DOHH2 (cell line): Measurements from ENCODE around the gene ACTN3.

Experiments used
- H3F3A ChIP-seq: fragments of 200-600 bp; sonication (generic), shearing (Covaris generic); 2 replicates; pipeline ENCODE4 v1.6.0; 2016; ENCODE audit warnings: antibody characterized with exemption, mild to moderate bottlenecking; ENCODE audit not compliant: control insufficient read depth, insufficient read depth
- H3K27ac ChIP-seq: fragments of 200-600 bp; sonication (generic); 2 replicates; pipeline ENCODE4 v1.5.1; 2014; ENCODE audit warnings: low read depth, mild to moderate bottlenecking, low read length, moderate library complexity
- H3K27me3 ChIP-seq: fragments of 200-600 bp; sonication (generic); 2 replicates; pipeline ENCODE4 v1.6.1; 2014; ENCODE audit warnings: mild to moderate bottlenecking, low read length, mixed read lengths; ENCODE audit not compliant: control insufficient read depth
- H3K36me3 ChIP-seq: fragments of 200-600 bp; sonication (generic); 2 replicates; pipeline ENCODE4 v1.6.1; 2014; ENCODE audit warnings: mild to moderate bottlenecking, low read length, moderate library complexity, mixed read lengths; ENCODE audit not compliant: control insufficient read depth
- H3K4me1 ChIP-seq: fragments of 200-600 bp; sonication (generic); 2 replicates; pipeline ENCODE4 v1.6.1; 2014; ENCODE audit warnings: mild to moderate bottlenecking, low read length, mixed read lengths; ENCODE audit not compliant: control insufficient read depth
- H3K4me2 ChIP-seq: fragments of 200-600 bp; sonication (generic); 2 replicates; pipeline ENCODE4 v1.6.0; 2014; ENCODE audit warnings: mild to moderate bottlenecking, low read length, moderate library complexity
- H3K4me3 ChIP-seq: fragments of 200-600 bp; sonication (generic); 2 replicates; pipeline ENCODE4 v1.5.1; 2014; ENCODE audit warnings: mild to moderate bottlenecking, low read length, mixed read lengths
- H3K79me2 ChIP-seq: fragments of 200-600 bp; sonication (generic); 2 replicates; pipeline ENCODE4 v1.6.1; 2014; ENCODE audit warnings: mild to moderate bottlenecking, low read length, mixed read lengths; ENCODE audit not compliant: control insufficient read depth
- H3K9me2 ChIP-seq: fragments of 200-600 bp; sonication (generic); replicated peaks from 2 replicates; pipeline ENCODE4 v1.6.1; 2014; ENCODE audit warnings: mild to moderate bottlenecking, low read length, mixed read lengths; ENCODE audit not compliant: control insufficient read depth
- H3K9me3 ChIP-seq: fragments of 200-600 bp; sonication (generic); 2 replicates; pipeline ENCODE4 v1.6.1; 2014; ENCODE audit warnings: antibody characterized with exemption, low read length, mixed read lengths; ENCODE audit not compliant: control insufficient read depth, insufficient read depth
- H4K20me1 ChIP-seq: fragments of 200-600 bp; sonication (generic); 2 replicates; pipeline ENCODE4 v1.6.0; 2014; ENCODE audit warnings: low read depth, mild to moderate bottlenecking, antibody characterized with exemption, low read length, moderate library complexity; ENCODE audit not compliant: control insufficient read depth, insufficient read depth
- EZH2phosphoT487 ChIP-seq: fragments of 200-600 bp; sonication (generic); IDR thresholded peaks from 2 replicates; pipeline ENCODE4 v1.6.1; 2017; ENCODE audit warnings: borderline replicate concordance, mild to moderate bottlenecking, antibody characterized with exemption, low read length, moderate library complexity, mixed read lengths
- TF ChIP-seq, protein P1 (sequence below): fragments of 200-600 bp; sonication (generic); IDR thresholded peaks from one replicate; pipeline ENCODE4 v1.5.1; 2014; ENCODE audit warnings: antibody characterized with exemption, mild to moderate bottlenecking, low read depth, low read length; ENCODE audit not compliant: poor library complexity, severe bottlenecking

Gene ACTN3

DNA sequence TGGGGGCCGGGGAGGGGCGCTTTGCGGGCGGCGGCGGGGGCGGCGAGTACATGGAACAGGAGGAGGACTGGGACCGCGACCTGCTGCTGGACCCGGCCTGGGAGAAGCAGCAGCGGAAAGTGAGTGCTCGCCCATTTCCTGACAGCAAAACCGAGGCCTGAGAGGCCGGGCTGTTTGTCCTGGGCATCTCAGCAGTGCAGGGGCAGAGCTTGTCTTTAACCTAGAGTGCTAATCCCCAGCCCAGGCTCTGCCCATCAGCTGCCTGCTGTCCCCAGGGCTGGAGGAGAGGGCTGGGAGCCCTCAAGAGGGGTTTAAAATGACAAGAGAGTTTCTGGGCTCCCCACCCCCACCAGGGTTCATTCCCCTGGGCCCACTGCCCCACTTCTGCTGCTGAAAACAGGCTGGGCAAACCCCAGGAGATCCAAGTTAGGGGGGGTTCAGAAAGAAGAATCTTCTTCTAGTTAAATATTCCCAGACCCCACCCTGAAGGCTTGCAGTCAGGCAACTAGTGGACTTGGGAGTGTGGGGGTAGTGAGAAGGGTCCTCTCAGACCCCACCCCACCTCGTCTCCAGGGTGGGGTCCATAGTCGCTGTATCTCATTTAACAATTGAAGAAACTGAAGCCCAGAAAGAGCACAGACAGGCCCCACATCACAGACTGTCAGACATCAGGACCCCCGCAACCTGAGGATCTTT lies 411 bp downstream of the ACTN3 start:
- TF ChIP-seq, protein P1, sequence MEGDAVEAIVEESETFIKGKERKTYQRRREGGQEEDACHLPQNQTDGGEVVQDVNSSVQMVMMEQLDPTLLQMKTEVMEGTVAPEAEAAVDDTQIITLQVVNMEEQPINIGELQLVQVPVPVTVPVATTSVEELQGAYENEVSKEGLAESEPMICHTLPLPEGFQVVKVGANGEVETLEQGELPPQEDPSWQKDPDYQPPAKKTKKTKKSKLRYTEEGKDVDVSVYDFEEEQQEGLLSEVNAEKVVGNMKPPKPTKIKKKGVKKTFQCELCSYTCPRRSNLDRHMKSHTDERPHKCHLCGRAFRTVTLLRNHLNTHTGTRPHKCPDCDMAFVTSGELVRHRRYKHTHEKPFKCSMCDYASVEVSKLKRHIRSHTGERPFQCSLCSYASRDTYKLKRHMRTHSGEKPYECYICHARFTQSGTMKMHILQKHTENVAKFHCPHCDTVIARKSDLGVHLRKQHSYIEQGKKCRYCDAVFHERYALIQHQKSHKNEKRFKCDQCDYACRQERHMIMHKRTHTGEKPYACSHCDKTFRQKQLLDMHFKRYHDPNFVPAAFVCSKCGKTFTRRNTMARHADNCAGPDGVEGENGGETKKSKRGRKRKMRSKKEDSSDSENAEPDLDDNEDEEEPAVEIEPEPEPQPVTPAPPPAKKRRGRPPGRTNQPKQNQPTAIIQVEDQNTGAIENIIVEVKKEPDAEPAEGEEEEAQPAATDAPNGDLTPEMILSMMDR = no peak
- TF ChIP-seq EZH2phosphoT487 = no peak
- Histone ChIP-seq H3K27ac (no peak overlapping the region), H3F3A (peaks cover 4% of the 10 kb centered on the region; the same call in 1 of the 2 replicates), H3K36me3 (no peaks in the 10 kb centered on the region; the same call in 1 of the 2 replicates), H3K4me1 (peaks cover 30% of the 10 kb centered on the region), H3K4me2 (peak overlapping the region; percentile 91), H3K27me3 (peaks cover 42% of the 10 kb centered on the region), H3K9me2 (no peaks in the 10 kb centered on the region), H3K79me2 (peaks cover 6% of the 10 kb centered on the region), H3K4me3 (peak overlapping the region; percentile 90), H3K9me3 (no peaks in the 10 kb centered on the region), H4K20me1 (no peaks in the 10 kb centered on the region)

DNA sequence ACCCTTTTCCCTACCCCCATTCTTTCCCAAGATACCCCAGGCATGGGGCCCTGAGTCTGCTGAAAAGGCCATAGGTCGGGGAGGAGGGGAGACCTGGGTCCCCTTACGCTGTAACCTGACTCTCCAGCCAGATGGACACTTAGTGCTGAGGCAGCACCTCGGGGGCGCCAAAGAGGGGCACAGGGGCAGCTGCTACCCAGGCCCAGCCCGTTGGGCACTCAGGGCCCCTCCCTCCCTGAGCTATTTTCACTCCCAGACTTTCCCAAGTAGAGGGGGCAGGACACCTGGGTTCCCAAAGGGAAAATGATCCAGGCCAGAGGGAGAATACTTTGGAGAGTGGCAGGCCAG lies 933 bp downstream of the ACTN3 start:
- no peak overlapping the region for H3K4me3 ChIP-seq
- peaks cover 30% of the 10 kb centered on the region for H3K4me1 ChIP-seq
- no peaks in the 10 kb centered on the region; the same call in 1 of the 2 replicates for H3K36me3 ChIP-seq
- no peak overlapping the region for H3K27ac ChIP-seq
- no peak for TF ChIP-seq EZH2phosphoT487
- TF ChIP-seq, protein P1 = no peak
- H3K4me2 ChIP-seq = no peak overlapping the region
- H3F3A ChIP-seq = peaks cover 4% of the 10 kb centered on the region; the same call in 1 of the 2 replicates
- peaks cover 6% of the 10 kb centered on the region for H3K79me2 ChIP-seq
- no peaks in the 10 kb centered on the region for H4K20me1 ChIP-seq
- no peaks in the 10 kb centered on the region for H3K9me2 ChIP-seq
- peaks cover 42% of the 10 kb centered on the region for H3K27me3 ChIP-seq
- H3K9me3 ChIP-seq = no peaks in the 10 kb centered on the region

DNA sequence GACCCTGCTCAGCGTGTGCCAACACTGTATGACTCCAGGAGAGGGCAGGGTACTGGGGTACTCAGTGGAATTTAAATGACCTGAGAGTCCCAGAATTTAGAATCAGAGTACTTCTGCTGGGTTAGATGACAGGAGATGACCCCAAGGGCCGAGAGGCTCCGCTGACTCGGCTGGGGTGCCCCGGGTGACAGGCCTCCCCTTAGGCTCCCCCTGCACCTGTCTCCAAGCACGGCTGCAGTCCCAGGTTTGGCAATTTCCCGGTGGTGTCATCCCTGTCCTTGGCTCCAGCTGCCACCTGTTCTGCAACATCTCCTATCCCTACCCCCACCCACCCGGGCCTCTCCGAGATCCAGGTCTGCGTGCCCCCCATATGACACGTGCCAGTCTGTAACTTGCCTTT lies 1.3 kb downstream of the ACTN3 start:
- no peak overlapping the region for H3K27ac ChIP-seq
- H3K4me2 ChIP-seq = no peak overlapping the region
- H3K4me3 ChIP-seq = no peak overlapping the region
- H3K79me2 ChIP-seq = peaks cover 6% of the 10 kb centered on the region
- H3K4me1 ChIP-seq = peaks cover 30% of the 10 kb centered on the region
- H3K36me3 ChIP-seq = no peaks in the 10 kb centered on the region; the same call in 1 of the 2 replicates
- H3K9me3 ChIP-seq = no peaks in the 10 kb centered on the region
- H3F3A ChIP-seq = peaks cover 4% of the 10 kb centered on the region; the same call in 1 of the 2 replicates
- H3K27me3 ChIP-seq = peaks cover 42% of the 10 kb centered on the region
- H4K20me1 ChIP-seq = no peaks in the 10 kb centered on the region
- TF ChIP-seq, protein P1 = no peak
- TF ChIP-seq EZH2phosphoT487 = no peak
- no peaks in the 10 kb centered on the region for H3K9me2 ChIP-seq
